ENCODE measurements around the gene ACP1. TPM values are rescaled to one million over a fixed set of nuclear protein-coding genes. Genes with fewer than 3 reads are reported as not detected.

The ACP1 gene
- total RNA-seq, 3 donors from 2014 or later: 84.0 to 109 (median 84.2) TPM

- H3K27me3 ChIP-seq: no peaks in the 10 kb centered on the region
- intact Hi-C loops (cut with DNase I; ENCODE audit: low total_unique reads): no loop called here
- DNase-seq (ENCODE audit: low spot score in 2 of 2): no peak
- TF ChIP-seq POLR2AphosphoS5 (IDR thresholded peaks at IDR 0.05): no peak
- TF ChIP-seq CTCF (IDR thresholded peaks at IDR 0.05): peak in 2 of 3 donors; percentile 31 to 34
- peaks cover 3% of the 10 kb centered on the region for H3K36me3 ChIP-seq
- H3K4me1 ChIP-seq: no peaks in the 10 kb centered on the region
- no peak overlapping the region for H3K4me3 ChIP-seq
- H3K27ac ChIP-seq: no peak overlapping the region
- H3K9me3 ChIP-seq: no peaks in the 10 kb centered on the region
Measured at GRCh38 chr2:246489-247144, 18.1 kb upstream of the ACP1 start.

- TF ChIP-seq POLR2A (IDR thresholded peaks at IDR 0.05): no peak
- TF ChIP-seq POLR2AphosphoS5 (IDR thresholded peaks at IDR 0.05): no peak
- no peak for TF ChIP-seq CTCF (IDR thresholded peaks at IDR 0.05)
- no peak overlapping the region for H3K27ac ChIP-seq
- no peaks in the 10 kb centered on the region for H3K27me3 ChIP-seq
- no peaks in the 10 kb centered on the region for H3K9me3 ChIP-seq
- intact Hi-C loops (cut with DNase I; ENCODE audit: low total_unique reads): no loop called here
- no peak for DNase-seq (ENCODE audit: low spot score in 2 of 2)
- H3K36me3 ChIP-seq: peaks cover 3% of the 10 kb centered on the region
- no peaks in the 10 kb centered on the region for H3K4me1 ChIP-seq
- H3K4me3 ChIP-seq: no peak overlapping the region
Measured at GRCh38 chr2:248724-249123, 16.0 kb upstream of the ACP1 start.

GRCh38 chr2:249538-250042 lies 15.2 kb upstream of the ACP1 start:
- TF ChIP-seq CTCF (IDR thresholded peaks at IDR 0.05) (no peak), POLR2A (IDR thresholded peaks at IDR 0.05) (no peak), POLR2AphosphoS5 (IDR thresholded peaks at IDR 0.05) (no peak)
- intact Hi-C loops (cut with DNase I; ENCODE audit: low total_unique reads): no loop called here

GRCh38 chr2:252001-252602 lies 12.6 kb upstream of the ACP1 start:
- Histone ChIP-seq H3K4me1 (no peaks in the 10 kb centered on the region), H3K9me3 (no peaks in the 10 kb centered on the region), H3K36me3 (peaks cover 3% of the 10 kb centered on the region), H3K4me3 (no peak overlapping the region), H3K27me3 (no peaks in the 10 kb centered on the region), H3K27ac (no peak overlapping the region)
- no peak for DNase-seq (ENCODE audit: low spot score in 2 of 2)
- intact Hi-C loops (cut with DNase I; ENCODE audit: low total_unique reads): no loop called here
- no peak for TF ChIP-seq CTCF (IDR thresholded peaks at IDR 0.05)

More at GRCh38 chr2:249538-250042, 15.2 kb upstream of the ACP1 start:
- H3K36me3 ChIP-seq: peaks cover 3% of the 10 kb centered on the region
- H3K4me3 ChIP-seq: no peak overlapping the region
- DNase-seq (ENCODE audit: low spot score in 2 of 2): no peak
- no peaks in the 10 kb centered on the region for H3K4me1 ChIP-seq
- no peaks in the 10 kb centered on the region for H3K27me3 ChIP-seq
- H3K27ac ChIP-seq: no peak overlapping the region
- no peaks in the 10 kb centered on the region for H3K9me3 ChIP-seq

GRCh38 chr2:253202-253638 lies 11.5 kb upstream of the ACP1 start:
- Histone ChIP-seq H3K36me3 (peaks cover 3% of the 10 kb centered on the region), H3K27ac (no peak overlapping the region), H3K4me3 (no peak overlapping the region), H3K9me3 (peaks cover 0 to 5% of the 10 kb centered on the region in 2 donors), H3K4me1 (no peaks in the 10 kb centered on the region), H3K27me3 (no peaks in the 10 kb centered on the region)
- intact Hi-C loops (cut with DNase I; ENCODE audit: low total_unique reads): no loop called here
- DNase-seq (ENCODE audit: low spot score in 2 of 2): no peak
- TF ChIP-seq POLR2AphosphoS5 (IDR thresholded peaks at IDR 0.05): no peak
- no peak for TF ChIP-seq POLR2A (IDR thresholded peaks at IDR 0.05)

Data from breast epithelium (tissue), 4 donors.